Measurements from ENCODE around the gene C19orf73. TPM values are rescaled to one million over a fixed set of nuclear protein-coding genes. Genes with fewer than 3 reads are reported as not detected.
"Not testable (repeated sequence)": the region's sequence is repeated elsewhere in the genome, so short reads cannot be mapped to it uniquely, and the experiment has no call there.

C19orf73 gene
- total RNA-seq, 1 donor from 2014 or later = 1.7 TPM

GRCh38 chr19:49097453-49098288 is 21.3 kb downstream of the C19orf73 start:
- peak; percentile 69 for DNase-seq (ENCODE audit: low spot score)
- no peaks in the 10 kb centered on the region for H3K9me3 Mint-ChIP-seq
- H3K27ac Mint-ChIP-seq = no peak overlapping the region
- intact Hi-C loops (cut with micrococcal nuclease) = loop anchor here (5.0 kb wide), 2 partner anchors 50 to 100 kb away; no protein-coding TSS in a partner anchor
- peaks cover 1% of the 10 kb centered on the region for H3K4me1 Mint-ChIP-seq (ENCODE audit: low read depth)
- H3K27me3 Mint-ChIP-seq (ENCODE audit: low read depth) = no peaks in the 10 kb centered on the region
- peaks cover 75% of the 10 kb centered on the region for H3K36me3 Mint-ChIP-seq (ENCODE audit: low read depth)
- no peak overlapping the region for H3K4me3 Mint-ChIP-seq (ENCODE audit: low read depth)

GRCh38 chr19:49094505-49095482 is 24.1 kb downstream of the C19orf73 start:
- Mint-ChIP-seq H3K27me3 (ENCODE audit: low read depth) (no peaks in the 10 kb centered on the region), H3K4me1 (ENCODE audit: low read depth) (peaks cover 13% of the 10 kb centered on the region)
- intact Hi-C loops (cut with micrococcal nuclease) = loop anchor here (5.0 kb wide), 2 partner anchors 53 to 103 kb away; no protein-coding TSS in a partner anchor

GRCh38 chr19:49092686-49093085 is 26.3 kb downstream of the C19orf73 start:
- intact Hi-C loops (cut with micrococcal nuclease) = no loop called here
- Mint-ChIP-seq H3K27ac (no peak overlapping the region), H3K36me3 (ENCODE audit: low read depth) (peaks cover 70% of the 10 kb centered on the region)

More at GRCh38 chr19:49094505-49095482, 24.1 kb downstream of the C19orf73 start:
- Mint-ChIP-seq H3K27ac (no peak overlapping the region), H3K36me3 (ENCODE audit: low read depth) (peaks cover 81% of the 10 kb centered on the region), H3K4me3 (ENCODE audit: low read depth) (no peak overlapping the region), H3K9me3 (no peaks in the 10 kb centered on the region)
- no peak for DNase-seq (ENCODE audit: low spot score)

GRCh38 chr19:49091391-49092038 is 27.4 kb downstream of the C19orf73 start:
- H3K36me3 Mint-ChIP-seq (ENCODE audit: low read depth) = peaks cover 69% of the 10 kb centered on the region
- intact Hi-C loops (cut with micrococcal nuclease) = no loop called here
- peak overlapping the region; percentile 59 for H3K27ac Mint-ChIP-seq
- DNase-seq (ENCODE audit: low spot score) = no peak
- peaks cover 21% of the 10 kb centered on the region for H3K4me1 Mint-ChIP-seq (ENCODE audit: low read depth)
- no peak overlapping the region for H3K4me3 Mint-ChIP-seq (ENCODE audit: low read depth)
- H3K9me3 Mint-ChIP-seq = no peaks in the 10 kb centered on the region
- H3K27me3 Mint-ChIP-seq (ENCODE audit: low read depth) = no peaks in the 10 kb centered on the region

More at GRCh38 chr19:49092686-49093085, 26.3 kb downstream of the C19orf73 start:
- Mint-ChIP-seq H3K9me3 (no peaks in the 10 kb centered on the region), H3K4me1 (ENCODE audit: low read depth) (peaks cover 15% of the 10 kb centered on the region), H3K4me3 (ENCODE audit: low read depth) (no peak overlapping the region), H3K27me3 (ENCODE audit: low read depth) (no peaks in the 10 kb centered on the region)
- no peak for DNase-seq (ENCODE audit: low spot score)

- no peak for DNase-seq (ENCODE audit: low spot score)
- intact Hi-C loops (cut with micrococcal nuclease) = no loop called here
- Mint-ChIP-seq H3K9me3 (no peaks in the 10 kb centered on the region), H3K4me1 (ENCODE audit: low read depth) (peaks cover 21% of the 10 kb centered on the region), H3K27me3 (ENCODE audit: low read depth) (no peaks in the 10 kb centered on the region), H3K4me3 (ENCODE audit: low read depth) (peak overlapping the region; percentile 99), H3K36me3 (ENCODE audit: low read depth) (peaks cover 41% of the 10 kb centered on the region), H3K27ac (peak overlapping the region; percentile 76)
Observed at GRCh38 chr19:49086296-49086695, 32.6 kb downstream of the C19orf73 start.

- no peak for DNase-seq (ENCODE audit: low spot score)
- Mint-ChIP-seq H3K27ac (peak overlapping the region; percentile 76), H3K4me1 (ENCODE audit: low read depth) (peaks cover 20% of the 10 kb centered on the region), H3K36me3 (ENCODE audit: low read depth) (peaks cover 38% of the 10 kb centered on the region), H3K9me3 (no peaks in the 10 kb centered on the region), H3K4me3 (ENCODE audit: low read depth) (peak overlapping the region; percentile 99), H3K27me3 (ENCODE audit: low read depth) (no peaks in the 10 kb centered on the region)
- intact Hi-C loops (cut with micrococcal nuclease) = loop anchor here (2.0 kb wide), 1 partner anchor 33 kb away; the partner anchor contains the start of genes C19orf73 and PPFIA3
Observed at GRCh38 chr19:49085868-49086232, 33.1 kb downstream of the C19orf73 start.

- intact Hi-C loops (cut with micrococcal nuclease) = loop anchor here (2.0 kb wide), 1 partner anchor 34 kb away; the partner anchor contains the start of genes C19orf73 and PPFIA3
- peak; percentile 99 for DNase-seq (ENCODE audit: low spot score)
- no peaks in the 10 kb centered on the region for H3K9me3 Mint-ChIP-seq
- peaks cover 31% of the 10 kb centered on the region for H3K36me3 Mint-ChIP-seq (ENCODE audit: low read depth)
- H3K4me1 Mint-ChIP-seq (ENCODE audit: low read depth) = peaks cover 18% of the 10 kb centered on the region
- H3K4me3 Mint-ChIP-seq (ENCODE audit: low read depth) = peak within 1 kb of the TSS; percentile 99
- peak within 1 kb of the TSS; percentile 76 for H3K27ac Mint-ChIP-seq
- H3K27me3 Mint-ChIP-seq (ENCODE audit: low read depth) = no peaks in the 10 kb centered on the region
Observed at GRCh38 chr19:49085020-49085867, 33.7 kb downstream of the C19orf73 start, which contains the start of gene SNRNP70. Gene SNRNP70, plus strand, starts transcription at chr19:49085451. Its CDS starts 964 bp downstream, at chr19:49086415.

- H3K9me3 Mint-ChIP-seq = no peaks in the 10 kb centered on the region
- H3K4me3 Mint-ChIP-seq (ENCODE audit: low read depth) = peak overlapping the region; percentile 99
- peaks cover 25% of the 10 kb centered on the region for H3K36me3 Mint-ChIP-seq (ENCODE audit: low read depth)
- H3K27me3 Mint-ChIP-seq (ENCODE audit: low read depth) = no peaks in the 10 kb centered on the region
- H3K4me1 Mint-ChIP-seq (ENCODE audit: low read depth) = peaks cover 16% of the 10 kb centered on the region
- peak overlapping the region; percentile 76 for H3K27ac Mint-ChIP-seq
- no peak for DNase-seq (ENCODE audit: low spot score)
- intact Hi-C loops (cut with micrococcal nuclease) = loop anchor here (2.0 kb wide), 1 partner anchor 34 kb away; the partner anchor contains the start of genes C19orf73 and PPFIA3
Observed at GRCh38 chr19:49084206-49085019, 34.5 kb downstream of the C19orf73 start.

- no peaks in the 10 kb centered on the region for H3K9me3 Mint-ChIP-seq
- DNase-seq (ENCODE audit: low spot score) = no peak
- no peak overlapping the region for H3K4me3 Mint-ChIP-seq (ENCODE audit: low read depth)
- intact Hi-C loops (cut with micrococcal nuclease) = no loop called here
- H3K36me3 Mint-ChIP-seq (ENCODE audit: low read depth) = peaks cover 5% of the 10 kb centered on the region
- peaks cover 4% of the 10 kb centered on the region for H3K4me1 Mint-ChIP-seq (ENCODE audit: low read depth)
- no peaks in the 10 kb centered on the region for H3K27me3 Mint-ChIP-seq (ENCODE audit: low read depth)
- no peak overlapping the region for H3K27ac Mint-ChIP-seq
Observed at GRCh38 chr19:49081273-49081672, 37.7 kb downstream of the C19orf73 start.

- Mint-ChIP-seq H3K27me3 (ENCODE audit: low read depth) (no peaks in the 10 kb centered on the region), H3K4me3 (ENCODE audit: low read depth) (no peak overlapping the region), H3K27ac (no peak overlapping the region), H3K36me3 (ENCODE audit: low read depth) (no peaks in the 10 kb centered on the region), H3K9me3 (no peaks in the 10 kb centered on the region), H3K4me1 (ENCODE audit: low read depth) (peaks cover 2% of the 10 kb centered on the region)
- DNase-seq (ENCODE audit: low spot score) = no peak
- intact Hi-C loops (cut with micrococcal nuclease) = no loop called here
Observed at GRCh38 chr19:49080392-49080791, 38.6 kb downstream of the C19orf73 start.

- peaks cover 26% of the 10 kb centered on the region for H3K27me3 Mint-ChIP-seq (ENCODE audit: low read depth)
- not testable (repeated sequence) for H3K27ac Mint-ChIP-seq; DNase-seq (ENCODE audit: low spot score); H3K4me1 Mint-ChIP-seq (ENCODE audit: low read depth); H3K36me3 Mint-ChIP-seq (ENCODE audit: low read depth); H3K4me3 Mint-ChIP-seq (ENCODE audit: low read depth); H3K9me3 Mint-ChIP-seq
- intact Hi-C loops (cut with micrococcal nuclease) = loop anchor here (1.0 kb wide), 1 partner anchor 70 kb away; no protein-coding TSS in a partner anchor
Observed at GRCh38 chr19:49074869-49075268, 44.1 kb downstream of the C19orf73 start.
